ENCODE measurements around the gene EML4. TPM values are rescaled to one million over a fixed set of nuclear protein-coding genes. Genes with fewer than 3 reads are reported as not detected.
A peak's percentile ranks its signal among the peaks of the same experiment; 100 is the strongest.
"Not testable (repeated sequence)": the region's sequence is repeated elsewhere in the genome, so short reads cannot be mapped to it uniquely, and the experiment has no call there.

The EML4 gene, protein sequence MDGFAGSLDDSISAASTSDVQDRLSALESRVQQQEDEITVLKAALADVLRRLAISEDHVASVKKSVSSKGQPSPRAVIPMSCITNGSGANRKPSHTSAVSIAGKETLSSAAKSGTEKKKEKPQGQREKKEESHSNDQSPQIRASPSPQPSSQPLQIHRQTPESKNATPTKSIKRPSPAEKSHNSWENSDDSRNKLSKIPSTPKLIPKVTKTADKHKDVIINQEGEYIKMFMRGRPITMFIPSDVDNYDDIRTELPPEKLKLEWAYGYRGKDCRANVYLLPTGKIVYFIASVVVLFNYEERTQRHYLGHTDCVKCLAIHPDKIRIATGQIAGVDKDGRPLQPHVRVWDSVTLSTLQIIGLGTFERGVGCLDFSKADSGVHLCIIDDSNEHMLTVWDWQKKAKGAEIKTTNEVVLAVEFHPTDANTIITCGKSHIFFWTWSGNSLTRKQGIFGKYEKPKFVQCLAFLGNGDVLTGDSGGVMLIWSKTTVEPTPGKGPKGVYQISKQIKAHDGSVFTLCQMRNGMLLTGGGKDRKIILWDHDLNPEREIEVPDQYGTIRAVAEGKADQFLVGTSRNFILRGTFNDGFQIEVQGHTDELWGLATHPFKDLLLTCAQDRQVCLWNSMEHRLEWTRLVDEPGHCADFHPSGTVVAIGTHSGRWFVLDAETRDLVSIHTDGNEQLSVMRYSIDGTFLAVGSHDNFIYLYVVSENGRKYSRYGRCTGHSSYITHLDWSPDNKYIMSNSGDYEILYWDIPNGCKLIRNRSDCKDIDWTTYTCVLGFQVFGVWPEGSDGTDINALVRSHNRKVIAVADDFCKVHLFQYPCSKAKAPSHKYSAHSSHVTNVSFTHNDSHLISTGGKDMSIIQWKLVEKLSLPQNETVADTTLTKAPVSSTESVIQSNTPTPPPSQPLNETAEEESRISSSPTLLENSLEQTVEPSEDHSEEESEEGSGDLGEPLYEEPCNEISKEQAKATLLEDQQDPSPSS
- 14.9 TPM for polyA plus RNA-seq (2013)

DNA sequence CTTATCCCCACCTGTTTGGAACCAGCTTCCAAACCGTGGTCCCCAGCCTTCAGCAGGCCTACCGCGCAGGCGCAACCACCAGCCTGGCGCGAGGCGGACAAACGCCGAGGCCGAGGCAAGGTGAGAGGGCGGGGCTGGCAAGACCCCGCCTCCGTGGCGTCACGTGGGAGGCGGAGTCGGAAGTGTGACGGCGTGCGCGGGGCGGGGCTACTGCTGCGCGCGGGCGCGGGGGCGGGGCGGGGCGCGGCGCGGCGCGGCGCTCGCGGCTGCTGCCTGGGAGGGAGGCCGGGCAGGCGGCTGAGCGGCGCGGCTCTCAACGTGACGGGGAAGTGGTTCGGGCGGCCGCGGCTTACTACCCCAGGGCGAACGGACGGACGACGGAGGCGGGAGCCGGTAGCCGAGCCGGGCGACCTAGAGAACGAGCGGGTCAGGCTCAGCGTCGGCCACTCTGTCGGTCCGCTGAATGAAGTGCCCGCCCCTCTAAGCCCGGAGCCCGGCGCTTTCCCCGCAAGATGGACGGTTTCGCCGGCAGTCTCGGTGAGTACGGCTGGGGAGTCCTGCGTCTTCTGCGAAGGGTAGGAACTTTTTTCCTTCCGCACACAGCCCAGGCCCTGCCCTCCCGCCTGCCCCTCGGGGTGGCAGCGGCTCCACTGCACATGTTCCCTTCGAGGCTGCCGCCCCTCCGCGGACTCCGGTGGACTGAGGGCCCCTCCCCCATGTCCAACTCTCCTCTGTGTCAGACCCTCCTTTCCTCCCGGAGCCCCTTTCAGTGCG lies at the start of gene EML4:
Gene EML4, plus strand, starts transcription at position 254 of the 774 bp plus-strand sequence. Its CDS starts 259 bp downstream, at position 513.
- WGBS (ENCODE audit: insufficient coverage), result 0% methylated on average over 87 of the region's 88 CpGs
- H3K36me3 ChIP-seq (ENCODE audit: control insufficient read depth in 4 of 4, insufficient read depth in 4 of 4, low read length in 3 of 4), result no peaks in the 10 kb centered on the region
- no peaks in the 10 kb centered on the region for H3K9me3 ChIP-seq (ENCODE audit: control extremely low read depth in 1 of 5, control insufficient read depth in 4 of 5, insufficient read depth in 2 of 5, low read depth in 1 of 5, low read length in 4 of 5)
- no peaks in the 10 kb centered on the region for H3K27me3 ChIP-seq (replicated peaks in 2 of 5; ENCODE audit: control insufficient read depth in 4 of 5, insufficient read depth in 5 of 5, low read length in 4 of 5)
- H3K4me1 ChIP-seq (ENCODE audit: control extremely low read depth in 1 of 4, control insufficient read depth in 4 of 4, insufficient read depth in 4 of 4, low read length in 3 of 4), result peaks cover 16 to 35% (median 26%) of the 10 kb centered on the region in 4 experiments
- CTCF ChIA-PET, result interaction anchor here (1.9 kb wide), 1 partner anchor 36 kb away, joined by 5 read pairs; no protein-coding TSS in a partner anchor
- POLR2A ChIA-PET, result no interaction called here
- H3K4me3 ChIP-seq (ENCODE audit: control insufficient read depth in 1 of 7, extremely low read depth in 1 of 7, insufficient read depth in 4 of 7, low read depth in 2 of 7, low read length in 6 of 7), result peak within 1 kb of the TSS; percentile 72 to 93 (median 83)
- DNase-seq, result peak; percentile 82 to 90 (median 88)
- H3K27ac ChIP-seq (ENCODE audit: insufficient read depth in 1 of 2, low read depth in 1 of 2, low read length in 2 of 2, poor library complexity in 1 of 2, severe bottlenecking in 2 of 2), result peak within 1 kb of the TSS in 1 of 2 experiments; percentile 69

DNA sequence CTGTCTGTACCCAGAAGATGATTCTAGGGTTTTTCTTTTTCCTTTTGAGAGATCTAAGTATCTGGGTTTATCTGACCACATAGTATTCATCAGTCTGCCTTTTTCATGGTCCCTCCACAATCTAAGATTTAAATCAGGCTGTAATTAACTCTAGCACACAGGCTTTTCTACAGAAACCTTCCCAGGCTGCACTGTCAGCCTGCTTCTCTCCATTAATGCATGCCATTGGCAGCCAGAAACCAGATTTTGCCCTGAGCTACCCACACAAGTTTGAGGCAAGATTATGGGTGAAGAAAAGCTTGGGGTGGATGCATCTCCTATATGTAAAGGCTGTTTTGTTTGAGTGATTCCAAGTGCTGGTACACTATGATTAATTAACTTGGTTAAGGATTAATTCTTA lies 45.7 kb upstream of the EML4 start:
- H3K27ac ChIP-seq (ENCODE audit: insufficient read depth in 1 of 2, low read depth in 1 of 2, low read length in 2 of 2, poor library complexity in 1 of 2, severe bottlenecking in 2 of 2), result no peak overlapping the region
- H3K4me3 ChIP-seq (ENCODE audit: control insufficient read depth in 1 of 7, extremely low read depth in 1 of 7, insufficient read depth in 4 of 7, low read depth in 2 of 7, low read length in 6 of 7), result no peak overlapping the region
- H3K4me1 ChIP-seq (ENCODE audit: control extremely low read depth in 1 of 4, control insufficient read depth in 4 of 4, insufficient read depth in 4 of 4, low read length in 3 of 4), result peaks cover 21 to 46% (median 27%) of the 10 kb centered on the region in 4 experiments
- peaks cover 0 to 5% (median 0%) of the 10 kb centered on the region in 5 experiments for H3K9me3 ChIP-seq (ENCODE audit: control extremely low read depth in 1 of 5, control insufficient read depth in 4 of 5, insufficient read depth in 2 of 5, low read depth in 1 of 5, low read length in 4 of 5)
- H3K27me3 ChIP-seq (replicated peaks in 2 of 5; ENCODE audit: control insufficient read depth in 4 of 5, insufficient read depth in 5 of 5, low read length in 4 of 5), result peaks cover 0 to 30% (median 14%) of the 10 kb centered on the region in 5 experiments
- no peaks in the 10 kb centered on the region for H3K36me3 ChIP-seq (ENCODE audit: control insufficient read depth in 4 of 4, insufficient read depth in 4 of 4, low read length in 3 of 4)
- POLR2A ChIA-PET, result interaction anchor here (1.2 kb wide), 1 partner anchor 9 kb away, joined by 5 read pairs; no protein-coding TSS in a partner anchor
- CTCF ChIA-PET, result no interaction called here
- no peak for DNase-seq

DNA sequence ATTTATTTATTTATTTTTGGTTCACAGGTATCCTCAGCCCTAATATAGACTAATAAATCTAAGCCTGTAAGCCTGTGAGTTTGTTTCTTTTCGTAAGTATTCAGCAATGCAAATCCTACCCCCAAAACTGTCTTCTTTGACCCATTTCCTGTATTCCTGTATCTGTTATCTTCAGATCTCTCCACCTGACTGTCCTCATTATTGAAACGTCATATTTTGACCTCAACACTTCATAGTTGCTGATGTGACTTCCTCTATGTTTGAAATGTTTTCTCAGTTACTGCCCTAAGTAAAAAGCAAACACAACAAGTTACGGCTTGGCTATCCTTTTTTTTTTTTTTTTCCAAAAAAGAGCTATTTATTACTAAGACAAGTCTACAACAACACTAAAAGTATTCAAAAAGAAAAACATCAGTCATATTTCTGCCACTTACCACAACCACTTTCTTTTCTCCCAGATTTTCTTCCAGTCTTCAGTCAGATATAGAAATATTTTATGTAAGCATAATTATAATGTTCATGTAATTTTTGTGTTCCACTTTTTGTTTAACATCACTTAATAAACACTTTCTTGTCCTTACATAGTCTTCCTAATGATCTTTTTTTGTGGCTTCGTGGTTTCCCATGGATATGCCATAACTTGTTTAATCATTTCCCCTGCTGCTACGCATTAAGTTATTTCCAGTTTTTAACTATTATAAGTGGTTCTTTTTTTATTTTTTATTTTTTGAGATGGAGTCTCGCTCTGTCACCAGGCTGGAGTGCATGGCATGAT lies 45.0 kb upstream of the EML4 start:
- no peaks in the 10 kb centered on the region for H3K36me3 ChIP-seq (ENCODE audit: control insufficient read depth in 4 of 4, insufficient read depth in 4 of 4, low read length in 3 of 4)
- H3K4me1 ChIP-seq (ENCODE audit: control extremely low read depth in 1 of 4, control insufficient read depth in 4 of 4, insufficient read depth in 4 of 4, low read length in 3 of 4), result peaks cover 21 to 46% (median 29%) of the 10 kb centered on the region in 4 experiments
- DNase-seq, result peak in 2 of 3 donors; percentile 74 to 79
- H3K4me3 ChIP-seq (ENCODE audit: control insufficient read depth in 1 of 7, extremely low read depth in 1 of 7, insufficient read depth in 4 of 7, low read depth in 2 of 7, low read length in 6 of 7), result no peak overlapping the region
- POLR2A ChIA-PET, result no interaction called here
- no peak overlapping the region for H3K27ac ChIP-seq (ENCODE audit: insufficient read depth in 1 of 2, low read depth in 1 of 2, low read length in 2 of 2, poor library complexity in 1 of 2, severe bottlenecking in 2 of 2)
- 0% methylated on average over 2 of the region's 6 CpGs for WGBS (ENCODE audit: insufficient coverage)
- peaks cover 0 to 30% (median 18%) of the 10 kb centered on the region in 5 experiments for H3K27me3 ChIP-seq (replicated peaks in 2 of 5; ENCODE audit: control insufficient read depth in 4 of 5, insufficient read depth in 5 of 5, low read length in 4 of 5)
- CTCF ChIA-PET, result interaction anchor here (1.0 to 1.6 kb wide), 2 partner anchors 10 to 24 kb away, joined by 3 read pairs; no protein-coding TSS in a partner anchor
- H3K9me3 ChIP-seq (ENCODE audit: control extremely low read depth in 1 of 5, control insufficient read depth in 4 of 5, insufficient read depth in 2 of 5, low read depth in 1 of 5, low read length in 4 of 5), result peaks cover 0 to 5% (median 0%) of the 10 kb centered on the region in 5 experiments

DNA sequence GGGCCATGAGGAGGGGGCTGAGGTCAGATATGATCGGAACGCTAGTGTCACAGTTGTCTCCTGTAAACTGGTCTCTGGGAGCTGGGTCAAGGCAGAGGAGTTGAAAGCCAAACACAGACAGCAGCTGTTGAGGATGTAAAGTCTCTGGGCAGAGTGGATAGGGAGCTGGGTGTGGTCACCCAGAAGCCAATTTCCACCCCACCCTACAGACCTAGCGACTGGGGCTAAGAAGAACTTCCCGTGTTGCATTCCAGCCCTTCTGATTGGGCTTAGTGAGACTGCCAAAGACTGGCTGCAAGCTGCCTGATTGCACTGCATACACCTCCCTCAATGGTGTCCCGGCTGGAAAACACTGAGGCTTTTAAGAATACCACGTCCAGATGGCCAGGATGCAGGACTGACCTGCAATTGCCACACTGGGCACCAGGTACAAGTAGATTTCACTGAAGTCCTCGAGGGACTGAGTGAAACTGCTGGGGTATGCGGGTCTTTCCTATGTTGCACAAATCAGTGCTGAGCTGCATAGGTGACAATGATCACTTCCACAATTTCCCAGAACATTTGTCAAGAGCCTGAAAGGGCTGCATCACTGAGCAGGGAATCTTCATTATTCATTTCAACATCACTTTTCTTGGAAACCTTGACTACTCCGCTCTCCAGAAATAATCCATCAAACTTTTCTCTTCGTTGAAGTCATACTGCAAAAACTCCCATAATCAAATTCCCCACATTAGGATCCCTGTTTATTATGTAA lies 43.1 kb upstream of the EML4 start:
- 74% methylated on average over 9 of the region's 10 CpGs for WGBS (ENCODE audit: insufficient coverage)
- ChIA-PET CTCF (interaction anchor here (1.2 to 1.6 kb wide), 4 partner anchors 9 to 60 kb away, joined by 3 to 4 read pairs (median 3); no protein-coding TSS in a partner anchor), POLR2A (no interaction called here)
- H3K4me3 ChIP-seq (ENCODE audit: control insufficient read depth in 1 of 7, extremely low read depth in 1 of 7, insufficient read depth in 4 of 7, low read depth in 2 of 7, low read length in 6 of 7), result no peak overlapping the region
- DNase-seq, result no peak
- peaks cover 27 to 62% (median 44%) of the 10 kb centered on the region in 4 experiments for H3K4me1 ChIP-seq (ENCODE audit: control extremely low read depth in 1 of 4, control insufficient read depth in 4 of 4, insufficient read depth in 4 of 4, low read length in 3 of 4)
- H3K36me3 ChIP-seq (ENCODE audit: control insufficient read depth in 4 of 4, insufficient read depth in 4 of 4, low read length in 3 of 4), result no peaks in the 10 kb centered on the region
- H3K27me3 ChIP-seq (replicated peaks in 2 of 5; ENCODE audit: control insufficient read depth in 4 of 5, insufficient read depth in 5 of 5, low read length in 4 of 5), result peaks cover 0 to 30% (median 19%) of the 10 kb centered on the region in 5 experiments
- peaks cover 0 to 4% (median 0%) of the 10 kb centered on the region in 5 experiments for H3K9me3 ChIP-seq (ENCODE audit: control extremely low read depth in 1 of 5, control insufficient read depth in 4 of 5, insufficient read depth in 2 of 5, low read depth in 1 of 5, low read length in 4 of 5)
- H3K27ac ChIP-seq (ENCODE audit: insufficient read depth in 1 of 2, low read depth in 1 of 2, low read length in 2 of 2, poor library complexity in 1 of 2, severe bottlenecking in 2 of 2), result no peak overlapping the region

DNA sequence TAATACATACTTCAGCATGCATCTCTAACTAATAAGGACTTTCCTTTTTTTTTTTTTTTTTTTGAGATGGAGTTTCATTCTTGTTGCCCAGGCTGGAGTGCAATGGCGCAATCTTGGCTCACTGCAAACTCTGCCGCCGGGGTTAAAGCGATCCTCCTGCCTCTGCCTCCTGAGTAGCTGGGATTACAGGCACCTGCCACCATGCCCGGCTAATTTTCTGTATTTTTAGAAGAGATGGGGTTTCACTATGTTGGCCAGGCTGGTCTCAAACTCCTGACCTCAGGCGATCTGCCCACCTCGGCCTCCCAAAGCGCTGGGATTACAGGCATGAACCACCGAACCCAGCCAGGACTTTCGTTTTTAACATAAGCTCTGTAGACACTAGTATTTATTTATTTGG lies 42.3 kb upstream of the EML4 start:
- H3K36me3 ChIP-seq (ENCODE audit: control insufficient read depth in 4 of 4, insufficient read depth in 4 of 4, low read length in 3 of 4); H3K4me3 ChIP-seq (ENCODE audit: control insufficient read depth in 1 of 7, extremely low read depth in 1 of 7, insufficient read depth in 4 of 7, low read depth in 2 of 7, low read length in 6 of 7); H3K9me3 ChIP-seq (ENCODE audit: control extremely low read depth in 1 of 5, control insufficient read depth in 4 of 5, insufficient read depth in 2 of 5, low read depth in 1 of 5, low read length in 4 of 5); DNase-seq; H3K27ac ChIP-seq (ENCODE audit: insufficient read depth in 1 of 2, low read depth in 1 of 2, low read length in 2 of 2, poor library complexity in 1 of 2, severe bottlenecking in 2 of 2); POLR2A ChIA-PET: not testable (repeated sequence)
- peaks cover 0 to 30% (median 19%) of the 10 kb centered on the region in 5 experiments for H3K27me3 ChIP-seq (replicated peaks in 2 of 5; ENCODE audit: control insufficient read depth in 4 of 5, insufficient read depth in 5 of 5, low read length in 4 of 5)
- CTCF ChIA-PET, result interaction anchor here (1.2 to 2.8 kb wide), 3 partner anchors 10 to 44 kb away, joined by 3 to 13 read pairs (median 4); no protein-coding TSS in a partner anchor
- peaks cover 27 to 63% (median 47%) of the 10 kb centered on the region in 4 experiments for H3K4me1 ChIP-seq (ENCODE audit: control extremely low read depth in 1 of 4, control insufficient read depth in 4 of 4, insufficient read depth in 4 of 4, low read length in 3 of 4)
- WGBS (ENCODE audit: insufficient coverage), result 96% methylated on average over 4 of the region's 10 CpGs
